ENCODE data around the gene SLC5A10.
"Not testable (repeated sequence)": the region's sequence is repeated elsewhere in the genome, so short reads cannot be mapped to it uniquely, and the experiment has no call there.

- not testable (repeated sequence) for TF ChIP-seq POLR2A (IDR thresholded peaks at IDR 0.05)
- TF ChIP-seq, protein P1, sequence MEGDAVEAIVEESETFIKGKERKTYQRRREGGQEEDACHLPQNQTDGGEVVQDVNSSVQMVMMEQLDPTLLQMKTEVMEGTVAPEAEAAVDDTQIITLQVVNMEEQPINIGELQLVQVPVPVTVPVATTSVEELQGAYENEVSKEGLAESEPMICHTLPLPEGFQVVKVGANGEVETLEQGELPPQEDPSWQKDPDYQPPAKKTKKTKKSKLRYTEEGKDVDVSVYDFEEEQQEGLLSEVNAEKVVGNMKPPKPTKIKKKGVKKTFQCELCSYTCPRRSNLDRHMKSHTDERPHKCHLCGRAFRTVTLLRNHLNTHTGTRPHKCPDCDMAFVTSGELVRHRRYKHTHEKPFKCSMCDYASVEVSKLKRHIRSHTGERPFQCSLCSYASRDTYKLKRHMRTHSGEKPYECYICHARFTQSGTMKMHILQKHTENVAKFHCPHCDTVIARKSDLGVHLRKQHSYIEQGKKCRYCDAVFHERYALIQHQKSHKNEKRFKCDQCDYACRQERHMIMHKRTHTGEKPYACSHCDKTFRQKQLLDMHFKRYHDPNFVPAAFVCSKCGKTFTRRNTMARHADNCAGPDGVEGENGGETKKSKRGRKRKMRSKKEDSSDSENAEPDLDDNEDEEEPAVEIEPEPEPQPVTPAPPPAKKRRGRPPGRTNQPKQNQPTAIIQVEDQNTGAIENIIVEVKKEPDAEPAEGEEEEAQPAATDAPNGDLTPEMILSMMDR (IDR thresholded peaks at IDR 0.05), result not testable (repeated sequence)
Observed at GRCh38 chr17:19064378-19064777, 112.4 kb downstream of the SLC5A10 start.
